LNCAP (cell line): ENCODE data around the gene MYLIP.

ENCODE experiments used
- CTCF ChIP-seq: fragments of 450-650 bp; IDR thresholded peaks from 2 replicates; pipeline ENCODE4 v1.5.1; 2017; ENCODE audit warnings: mild to moderate bottlenecking

MYLIP gene

DNA sequence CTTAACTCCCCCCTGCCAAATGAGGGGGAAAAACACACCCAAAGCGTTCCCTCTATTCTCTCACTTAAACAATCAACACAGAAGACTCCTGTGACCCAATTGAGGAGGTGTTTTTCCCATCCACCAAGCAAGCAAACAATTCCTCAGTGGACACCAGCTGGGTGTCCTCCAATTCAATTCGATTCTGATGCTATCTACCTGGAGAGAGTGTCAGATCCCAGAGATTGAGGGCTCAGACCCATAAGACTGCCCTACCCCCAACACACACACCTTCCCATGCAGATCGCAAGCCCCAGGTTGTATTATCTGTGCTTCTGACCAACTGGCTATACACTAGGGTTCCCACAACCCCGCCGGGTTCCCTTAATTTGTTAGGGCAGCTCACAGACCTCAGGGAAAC, 36.8 kb downstream of the MYLIP start:
- TF ChIP-seq CTCF = no peak

GRCh38 chr6:16166871-16167608, 38.2 kb downstream of the MYLIP start:
- TF ChIP-seq CTCF = no peak

DNA sequence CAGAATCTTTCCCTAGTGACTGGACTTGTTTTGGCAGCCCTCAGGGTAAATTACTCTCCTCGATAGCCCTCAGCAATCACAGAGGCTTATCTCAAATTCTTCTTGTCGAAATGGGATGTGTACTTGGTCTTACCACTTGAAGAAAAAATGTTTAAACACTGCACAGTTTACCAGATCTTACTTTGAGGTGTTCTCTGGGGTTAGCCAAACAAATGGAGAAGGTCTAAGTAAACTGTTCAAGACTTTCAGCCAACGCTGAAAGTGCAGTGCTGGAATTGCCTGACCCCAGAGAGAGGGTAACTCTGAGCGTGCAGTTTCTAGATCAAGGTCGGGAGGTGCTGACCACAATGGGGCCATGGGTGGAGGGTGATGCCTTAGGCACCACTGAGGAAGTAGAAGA, 39.2 kb downstream of the MYLIP start:
- no peak for TF ChIP-seq CTCF

- peak; percentile 41; the same call in 1 of the 2 replicates for TF ChIP-seq CTCF
These were observed 40.0 kb downstream of the MYLIP start for GRCh38 chr6:16168858-16169257.

DNA sequence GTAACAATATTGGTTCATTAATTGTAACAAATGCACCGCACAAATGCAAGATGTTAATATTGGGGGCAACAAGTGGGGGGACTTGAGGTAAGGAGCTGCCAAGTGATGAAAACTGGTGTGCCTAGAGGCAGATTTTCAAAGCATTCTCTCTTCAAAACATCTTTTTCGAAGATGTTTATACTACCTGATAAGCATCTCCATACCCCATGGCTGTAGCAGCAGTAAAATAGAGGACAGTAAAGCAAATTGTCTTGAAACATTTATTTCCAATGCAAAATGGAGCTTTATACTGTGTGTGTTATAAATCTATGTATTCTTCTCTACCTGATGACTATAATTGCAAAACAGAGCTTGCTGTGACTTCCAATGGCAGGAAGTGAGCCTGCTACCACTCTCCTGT, 42.5 kb downstream of the MYLIP start:
- no peak for TF ChIP-seq CTCF

DNA sequence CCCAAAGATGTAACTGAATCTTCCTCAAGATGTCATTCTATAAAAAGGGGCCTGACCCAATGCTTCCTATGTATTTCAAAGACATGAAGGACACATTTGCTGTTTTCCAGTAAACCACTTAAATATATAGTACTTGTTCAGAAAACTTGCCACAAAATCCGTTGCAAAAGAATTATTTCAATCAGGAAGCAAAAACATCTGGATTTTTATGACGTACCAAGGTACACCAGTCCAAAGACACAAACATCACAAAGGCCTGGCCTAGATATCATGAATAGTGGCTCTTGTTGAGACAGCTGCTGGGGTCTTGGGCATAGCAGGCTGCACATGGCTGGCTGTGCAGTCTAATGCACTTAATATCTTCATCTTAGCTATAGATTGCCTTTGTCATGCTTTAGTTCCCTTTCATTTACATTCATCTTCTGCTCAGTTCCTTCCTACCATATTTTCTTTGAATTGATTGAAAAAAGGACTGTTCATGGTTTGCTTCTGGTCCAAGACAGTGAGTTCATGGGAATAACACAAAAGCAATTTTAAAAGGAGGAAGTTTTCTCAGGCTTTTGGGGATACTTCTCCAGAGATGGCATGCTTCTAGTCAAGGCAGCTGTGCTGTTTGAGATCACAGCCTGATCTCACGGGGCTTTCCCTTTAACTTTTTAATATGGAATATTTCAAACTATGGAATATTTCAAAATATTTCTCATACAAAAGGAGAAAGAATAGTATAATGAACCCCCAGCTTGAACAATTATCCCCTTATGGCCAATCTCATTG, 44.5 kb downstream of the MYLIP start:
- TF ChIP-seq CTCF = no peak

- no peak for TF ChIP-seq CTCF
These were observed 45.7 kb downstream of the MYLIP start for GRCh38 chr6:16174416-16175078.
